GM12801 (cell line): ENCODE data around the gene FDXACB1.

Source experiments
- CTCF ChIP-seq: IDR thresholded peaks from one replicate; pipeline ENCODE4 v1.5.1; 2011; ENCODE audit warnings: control low read depth; ENCODE audit not compliant: insufficient read length; ENCODE audit errors: extremely low read depth

The FDXACB1 gene

DNA sequence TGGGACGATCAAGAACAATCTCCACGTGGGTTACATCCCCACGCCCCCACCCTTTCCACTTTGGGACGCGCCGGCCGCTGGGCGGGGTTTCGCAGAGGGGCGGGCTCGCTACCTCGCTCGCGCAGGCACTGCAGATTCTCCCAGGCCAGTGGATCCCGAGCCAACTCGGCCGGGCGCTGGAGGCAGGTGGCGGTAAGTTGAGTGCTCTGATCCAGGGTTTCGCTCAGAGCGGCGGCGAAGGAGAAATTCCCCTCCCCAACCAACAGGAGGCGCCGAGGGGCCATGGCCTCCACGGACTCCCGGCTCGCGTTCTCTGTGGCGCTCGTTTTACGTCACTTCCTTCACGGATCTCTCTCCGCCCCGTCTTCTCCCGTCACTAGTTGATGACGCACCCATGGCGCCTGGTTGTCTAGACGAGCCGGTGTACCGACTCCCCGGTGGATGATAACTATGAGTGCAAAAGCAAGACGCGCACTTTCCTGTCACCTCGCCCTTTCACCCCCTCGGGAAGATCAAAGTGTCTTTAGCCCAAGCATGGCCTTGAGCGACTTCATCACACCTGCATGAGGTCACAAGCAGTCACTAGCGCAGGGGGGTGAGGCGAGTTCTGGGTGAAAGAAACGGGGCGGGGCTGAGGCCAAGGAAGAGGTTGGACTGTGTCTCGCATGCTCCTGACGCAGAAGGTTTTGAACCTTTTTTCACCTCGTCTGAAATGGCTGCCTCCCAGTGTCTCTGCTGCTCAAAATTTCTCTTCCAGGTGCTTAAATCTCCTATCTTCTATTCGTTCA is at the start of gene FDXACB1, which contains the start of gene CFAP68:
Gene FDXACB1 (minus strand): TSS at position 317 of the 788 bp plus-strand sequence. CDS start 33 bp downstream, at position 284.
Gene CFAP68 (plus strand): TSS at position 693 of the 788 bp plus-strand sequence. CDS start 20 bp downstream, at position 713.
- peak; percentile 32 for TF ChIP-seq CTCF

GRCh38 chr11:111926505-111927391 is 47.8 kb upstream of the FDXACB1 start:
- no peak for TF ChIP-seq CTCF

DNA sequence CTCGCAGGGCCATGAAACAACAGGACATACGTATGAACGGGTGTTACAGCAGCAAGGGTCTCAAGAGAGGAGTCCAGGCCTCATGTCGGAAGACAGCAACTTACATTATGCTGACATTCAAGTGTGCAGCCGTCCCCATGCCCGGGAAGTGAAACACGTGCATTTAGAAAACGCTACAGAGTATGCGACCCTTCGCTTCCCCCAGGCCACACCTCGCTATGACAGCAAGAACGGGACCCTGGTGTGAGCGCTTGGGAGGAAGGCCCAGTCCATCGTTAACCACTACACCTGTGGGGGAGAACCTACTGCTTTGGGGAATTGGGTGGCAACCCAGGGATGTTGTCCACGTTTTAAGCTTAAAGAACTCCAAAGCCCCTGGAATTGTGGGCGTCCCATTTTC is 47.0 kb upstream of the FDXACB1 start:
- TF ChIP-seq CTCF = no peak

- no peak for TF ChIP-seq CTCF
Observed at GRCh38 chr11:111923951-111924350, 45.0 kb upstream of the FDXACB1 start.

DNA sequence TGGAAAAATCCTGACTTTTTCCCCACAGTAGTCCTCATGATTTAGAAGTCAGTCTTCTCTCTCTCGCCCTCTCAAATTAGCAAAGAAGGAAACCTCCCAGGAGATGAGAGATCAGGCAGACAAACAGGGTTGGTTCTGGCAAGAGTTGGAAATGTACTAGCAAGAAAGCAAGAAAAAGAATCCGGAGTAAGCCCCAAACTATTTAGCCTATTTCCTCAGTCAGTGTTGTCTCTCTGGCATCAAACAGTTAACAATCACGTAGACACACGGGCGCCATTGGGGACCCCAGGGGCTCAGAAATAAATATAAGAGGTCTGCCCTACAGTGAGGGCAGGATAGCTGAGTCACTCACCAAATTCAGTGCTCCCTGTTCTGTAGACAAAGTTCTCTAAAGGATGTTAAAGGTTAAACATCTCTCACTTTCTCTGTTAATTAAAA is 44.4 kb upstream of the FDXACB1 start:
- no peak for TF ChIP-seq CTCF

- no peak for TF ChIP-seq CTCF
Observed at GRCh38 chr11:111922803-111923202, 43.8 kb upstream of the FDXACB1 start.

DNA sequence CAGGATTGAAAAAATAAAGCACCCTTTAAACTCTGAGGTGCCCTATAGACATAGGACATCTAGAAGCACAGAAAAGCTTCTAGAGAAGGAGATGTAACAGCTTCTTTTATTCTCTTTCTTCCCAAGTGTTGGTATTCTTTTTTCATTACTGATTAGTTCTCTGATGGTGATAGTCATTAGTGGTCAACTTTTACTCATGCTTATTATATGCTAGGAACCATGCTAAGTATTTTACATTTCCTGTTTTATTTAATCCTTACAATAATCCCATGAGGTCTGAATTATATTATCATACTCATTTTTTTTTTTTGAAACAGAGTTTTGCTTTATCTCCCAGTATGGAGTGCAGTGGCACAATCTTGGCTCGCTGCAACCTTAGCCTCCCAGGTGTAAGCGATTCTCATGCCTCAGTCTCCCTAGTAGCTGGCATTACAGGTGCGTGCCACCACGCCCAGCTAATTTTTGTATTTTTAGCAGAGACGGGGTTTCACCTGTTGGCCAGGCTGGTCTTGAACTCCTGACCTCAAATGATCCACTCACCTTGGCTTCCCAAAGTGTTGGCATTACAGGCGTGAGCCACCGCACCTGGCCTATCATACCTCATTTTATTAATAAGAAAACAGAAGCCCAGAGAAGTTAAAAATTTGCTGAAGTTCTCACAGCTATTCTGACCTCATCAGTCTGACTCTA is 42.7 kb upstream of the FDXACB1 start:
- TF ChIP-seq CTCF = no peak
